ENCODE data around the gene PPARA. TPM values are rescaled to one million over a fixed set of nuclear protein-coding genes. Genes with fewer than 3 reads are reported as not detected.

The PPARA gene
- total RNA-seq, 2 donors from 2014 or later, result 15.4 to 18.6 TPM

DNA sequence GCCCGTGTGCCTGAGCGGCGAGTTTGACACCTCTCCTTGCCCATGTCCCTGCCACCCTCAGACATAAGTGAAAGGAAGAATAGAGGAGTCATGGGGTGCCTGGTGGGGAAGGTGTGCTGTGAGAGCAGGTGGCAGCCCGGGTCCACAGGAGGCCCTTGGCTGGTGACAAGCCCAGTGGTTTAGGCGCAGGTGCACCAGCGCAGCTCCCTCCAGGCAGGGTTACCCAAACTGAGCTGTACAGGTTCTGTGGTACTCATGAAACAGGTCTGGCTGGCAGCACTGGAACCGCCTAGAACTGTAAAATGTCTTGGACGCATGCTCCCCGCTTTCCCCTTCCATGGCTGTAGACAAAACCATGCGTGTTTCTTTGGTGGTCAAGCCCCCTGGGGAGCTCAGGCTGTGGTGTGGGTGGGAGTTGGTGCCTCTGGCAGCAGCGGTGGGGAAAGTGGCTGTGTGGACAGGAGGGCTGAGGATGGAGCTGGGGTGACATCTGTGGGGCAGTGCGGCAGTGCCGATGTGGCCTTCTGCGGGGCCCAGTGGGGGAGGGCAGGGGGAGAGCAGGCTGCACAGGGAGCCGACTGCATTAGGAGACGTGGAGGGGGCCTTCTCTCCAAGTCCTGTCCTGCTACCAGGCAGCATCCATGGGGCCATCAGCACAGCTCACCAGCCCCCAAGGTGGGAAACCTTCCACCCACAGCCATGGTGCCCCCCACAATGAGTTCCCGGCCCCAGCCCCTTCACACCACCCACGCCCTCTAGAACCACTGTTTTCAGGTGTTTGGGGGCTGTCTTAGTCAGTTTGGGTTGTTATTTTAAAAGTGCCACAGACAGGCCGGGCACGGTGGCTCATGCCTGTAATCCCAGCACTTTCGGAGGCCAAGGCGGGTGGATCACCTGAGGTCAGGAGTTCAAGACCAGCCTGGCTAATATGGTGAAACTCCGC lies 140.8 kb downstream of the PPARA start:
- Mint-ChIP-seq H3K4me3 (no peak overlapping the region), H3K27ac (no peak overlapping the region), H3K36me3 (ENCODE audit: low read depth) (peaks cover 41% of the 10 kb centered on the region), H3K9me3 (no peaks in the 10 kb centered on the region), H3K27me3 (ENCODE audit: insufficient read depth) (no peaks in the 10 kb centered on the region), H3K4me1 (peaks cover 4% of the 10 kb centered on the region)
- WGBS, 2 experiments (ENCODE audit: insufficient coverage in 1 of 2, insufficient read length in 1 of 2), result 93 to 100% methylated on average over 11 to 23 of the region's 23 CpGs
- DNase-seq, result no peak
- no peak for TF ChIP-seq CTCF (conservative IDR thresholded peaks at IDR 0.05)
- no peaks in the 10 kb centered on the region for H3K9me3 ChIP-seq (ENCODE audit: control insufficient read depth, low read length)
- no peak overlapping the region for H3K4me3 ChIP-seq (ENCODE audit: low read length)
- H3K27ac ChIP-seq (ENCODE audit: low read depth, low read length), result no peak overlapping the region
- H3K36me3 ChIP-seq (ENCODE audit: control insufficient read depth, insufficient read depth, low read length), result peaks cover 8% of the 10 kb centered on the region
- H3K27me3 ChIP-seq (ENCODE audit: control insufficient read depth, insufficient read depth, low read length, poor library complexity, severe bottlenecking), result no peaks in the 10 kb centered on the region
- H3K4me1 ChIP-seq (ENCODE audit: control insufficient read depth, insufficient read depth, low read length), result no peaks in the 10 kb centered on the region
- no peak overlapping the region for H3K9ac ChIP-seq (ENCODE audit: extremely low read depth, low read length, poor library complexity, severe bottlenecking)

DNA sequence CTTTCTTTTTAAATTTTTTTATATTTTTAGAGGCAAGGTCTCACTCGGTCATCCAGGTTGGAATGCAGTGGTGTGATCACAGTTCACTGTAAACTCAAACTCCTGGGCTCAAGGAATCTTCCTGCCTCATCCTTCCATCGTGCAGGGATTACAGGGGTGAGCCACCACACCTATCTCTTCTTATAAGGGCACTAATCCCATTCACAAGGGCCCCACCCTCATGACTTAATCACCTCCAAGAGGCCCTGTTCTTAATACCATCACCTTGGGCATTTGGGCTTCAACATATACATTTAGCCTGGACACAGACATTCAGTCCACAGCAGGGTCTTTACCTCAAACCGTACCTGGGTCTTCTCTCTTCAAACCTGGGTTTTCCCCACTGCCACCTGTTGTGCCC lies 141.8 kb downstream of the PPARA start:
- no peaks in the 10 kb centered on the region for H3K27me3 Mint-ChIP-seq (ENCODE audit: insufficient read depth)
- H3K9me3 Mint-ChIP-seq, result no peaks in the 10 kb centered on the region
- peaks cover 4% of the 10 kb centered on the region for H3K4me1 Mint-ChIP-seq
- WGBS, 2 experiments (ENCODE audit: insufficient coverage in 1 of 2, insufficient read length in 1 of 2), result 87 to 96% methylated on average over 3 of the region's 3 CpGs
- Histone ChIP-seq H3K36me3 (ENCODE audit: control insufficient read depth, insufficient read depth, low read length) (peaks cover 8% of the 10 kb centered on the region), H3K4me3 (ENCODE audit: low read length) (no peak overlapping the region), H3K9me3 (ENCODE audit: control insufficient read depth, low read length) (no peaks in the 10 kb centered on the region), H3K4me1 (ENCODE audit: control insufficient read depth, insufficient read depth, low read length) (no peaks in the 10 kb centered on the region), H3K9ac (ENCODE audit: extremely low read depth, low read length, poor library complexity, severe bottlenecking) (no peak overlapping the region), H3K27me3 (ENCODE audit: control insufficient read depth, insufficient read depth, low read length, poor library complexity, severe bottlenecking) (no peaks in the 10 kb centered on the region), H3K27ac (ENCODE audit: low read depth, low read length) (no peak overlapping the region)
- DNase-seq, result no peak
- peaks cover 36% of the 10 kb centered on the region for H3K36me3 Mint-ChIP-seq (ENCODE audit: low read depth)
- H3K27ac Mint-ChIP-seq, result no peak overlapping the region
- H3K4me3 Mint-ChIP-seq, result no peak overlapping the region
- no peak for TF ChIP-seq CTCF (conservative IDR thresholded peaks at IDR 0.05)

- H3K4me1 ChIP-seq (ENCODE audit: control insufficient read depth, insufficient read depth, low read length), result no peaks in the 10 kb centered on the region
- Mint-ChIP-seq H3K4me3 (no peak overlapping the region), H3K4me1 (peaks cover 10% of the 10 kb centered on the region), H3K27me3 (ENCODE audit: insufficient read depth) (no peaks in the 10 kb centered on the region), H3K36me3 (ENCODE audit: low read depth) (peaks cover 32% of the 10 kb centered on the region), H3K9me3 (no peaks in the 10 kb centered on the region), H3K27ac (no peak overlapping the region)
- H3K9ac ChIP-seq (ENCODE audit: extremely low read depth, low read length, poor library complexity, severe bottlenecking), result no peak overlapping the region
- no peak for TF ChIP-seq CTCF (conservative IDR thresholded peaks at IDR 0.05)
- 94 to 99% methylated on average over 11 to 14 of the region's 14 CpGs for WGBS, 2 experiments (ENCODE audit: insufficient coverage in 1 of 2, insufficient read length in 1 of 2)
- H3K36me3 ChIP-seq (ENCODE audit: control insufficient read depth, insufficient read depth, low read length), result peaks cover 8% of the 10 kb centered on the region
- H3K27ac ChIP-seq (ENCODE audit: low read depth, low read length), result no peak overlapping the region
- H3K27me3 ChIP-seq (ENCODE audit: control insufficient read depth, insufficient read depth, low read length, poor library complexity, severe bottlenecking), result no peaks in the 10 kb centered on the region
- DNase-seq, result no peak
- no peaks in the 10 kb centered on the region for H3K9me3 ChIP-seq (ENCODE audit: control insufficient read depth, low read length)
- no peak overlapping the region for H3K4me3 ChIP-seq (ENCODE audit: low read length)
Observed at GRCh38 chr22:46292732-46293131, 142.4 kb downstream of the PPARA start.

Other genes starting within 250 kb of the PPARA start
- not detected for gene WNT7B, start 173.4 kb upstream of the PPARA start, total RNA-seq
- gene CDPF1, start 99.8 kb downstream of the PPARA start, total RNA-seq, result 10 to 100 TPM; 11.3 to 15.1 TPM
- under 1 TPM in 1 of 2 donors, not detected in 1; 0.04 TPM for gene PKDREJ, start 112.8 kb downstream of the PPARA start, total RNA-seq
- gene TTC38, start 117.5 kb downstream of the PPARA start, total RNA-seq, result 10 to 100 TPM; 35.9 to 47.1 TPM
- 10 to 100 TPM; 39.5 to 59.5 TPM for gene GTSE1, start 146.3 kb downstream of the PPARA start, total RNA-seq
- gene TRMU, start 185.2 kb downstream of the PPARA start, total RNA-seq, result 10 to 100 TPM; 79.7 to 84.5 TPM